Astrocyte (in vitro differentiated cells and primary cell): ENCODE results near the gene CEP41. TPM values are rescaled to one million over a fixed set of nuclear protein-coding genes. Genes with fewer than 3 reads are reported as not detected.

ENCODE experiments used
- DNase-seq: peaks from one replicate; pipeline ENCODE4 v3.0.0-alpha.2; 2010; ENCODE audit warnings: low read depth
- FAIRE-seq: peaks from 2 replicates; lab custom pipeline; 2011; peaks lifted over from hg19 to GRCh38; lab: Jason Lieb, UNC
- H2AFZ ChIP-seq: 2 replicates; pipeline ENCODE4 v1.6.0; 2012; ENCODE audit warnings: low read depth, low read length, inconsistent platforms
- H3K27ac ChIP-seq: 2 replicates; pipeline ENCODE4 v1.5.1; 2011; ENCODE audit warnings: low read depth, low read length, inconsistent platforms
- H3K27me3 ChIP-seq: 2 replicates; pipeline ENCODE4 v1.6.0; 2011; ENCODE audit warnings: low read length, inconsistent platforms; ENCODE audit not compliant: insufficient read depth
- H3K36me3 ChIP-seq: 2 replicates; pipeline ENCODE4 v1.5.1; 2011; ENCODE audit warnings: low read length, inconsistent platforms; ENCODE audit not compliant: insufficient read depth
- H3K4me1 ChIP-seq: 2 replicates; pipeline ENCODE4 v1.5.1; 2011; ENCODE audit warnings: low read length, inconsistent platforms; ENCODE audit not compliant: insufficient read depth
- H3K4me2 ChIP-seq: 2 replicates; pipeline ENCODE4 v1.6.0; 2012; ENCODE audit warnings: low read length, inconsistent platforms
- H3K4me3 ChIP-seq: 2 replicates; pipeline ENCODE4 v1.5.1; 2011; ENCODE audit warnings: low read depth, mild to moderate bottlenecking, low read length, inconsistent platforms; ENCODE audit not compliant: insufficient read depth
- H3K79me2 ChIP-seq: 2 replicates; pipeline ENCODE4 v1.6.0; 2012; ENCODE audit warnings: mild to moderate bottlenecking, low read length, inconsistent platforms; ENCODE audit not compliant: insufficient read depth
- H3K9ac ChIP-seq: 2 replicates; pipeline ENCODE4 v1.6.0; 2012; ENCODE audit warnings: mild to moderate bottlenecking, low read length, inconsistent platforms
- H3K9me3 ChIP-seq: 2 replicates; pipeline ENCODE4 v1.5.1; 2012; ENCODE audit warnings: low read depth, mild to moderate bottlenecking, low read length, inconsistent platforms; ENCODE audit not compliant: insufficient read depth
- H4K20me1 ChIP-seq: 2 replicates; pipeline ENCODE4 v1.6.0; 2012; ENCODE audit warnings: low read length, inconsistent platforms; ENCODE audit not compliant: insufficient read depth
- H3K27ac Mint-ChIP-seq: one replicate; pipeline ENCODE4 v1.8.0; 2021; ENCODE audit warnings: mild to moderate bottlenecking, mixed read lengths; ENCODE audit not compliant: unreplicated experiment
- H3K27me3 Mint-ChIP-seq: one replicate; pipeline ENCODE4 v1.8.0; 2021; ENCODE audit warnings: low read depth, mixed read lengths; ENCODE audit not compliant: unreplicated experiment
- H3K36me3 Mint-ChIP-seq: one replicate; pipeline ENCODE4 v1.8.0; 2021; ENCODE audit warnings: low read depth, mixed read lengths; ENCODE audit not compliant: unreplicated experiment
- H3K4me1 Mint-ChIP-seq: one replicate; pipeline ENCODE4 v1.8.0; 2021; ENCODE audit warnings: low read depth, mixed read lengths; ENCODE audit not compliant: unreplicated experiment
- H3K4me3 Mint-ChIP-seq: one replicate; pipeline ENCODE4 v1.8.0; 2021; ENCODE audit warnings: mild to moderate bottlenecking, moderate library complexity, mixed read lengths; ENCODE audit not compliant: unreplicated experiment
- H3K9me3 Mint-ChIP-seq: one replicate; pipeline ENCODE4 v1.8.0; 2021; ENCODE audit warnings: mild to moderate bottlenecking, mixed read lengths; ENCODE audit not compliant: unreplicated experiment
- EZH2 ChIP-seq: IDR thresholded peaks from 2 replicates; pipeline ENCODE4 v1.6.1; 2012; ENCODE audit warnings: mild to moderate bottlenecking, low read length, inconsistent platforms; ENCODE audit not compliant: insufficient read depth
- total RNA-seq: library from RNA; stranded (reverse); gene quantifications from 2 replicates; pipeline ENCODE4 v1.2.1, GENCODE V29; 2021
- TF ChIP-seq, protein P1 (sequence below): IDR thresholded peaks from 2 replicates; pipeline ENCODE4 v1.5.1; 2011; ENCODE audit warnings: low read depth, mild to moderate bottlenecking, inconsistent platforms, low read length, moderate library complexity; ENCODE audit not compliant: insufficient read depth

CEP41 gene
- total RNA-seq, 1 donor from 2014 or later, result 16.4 TPM

DNA sequence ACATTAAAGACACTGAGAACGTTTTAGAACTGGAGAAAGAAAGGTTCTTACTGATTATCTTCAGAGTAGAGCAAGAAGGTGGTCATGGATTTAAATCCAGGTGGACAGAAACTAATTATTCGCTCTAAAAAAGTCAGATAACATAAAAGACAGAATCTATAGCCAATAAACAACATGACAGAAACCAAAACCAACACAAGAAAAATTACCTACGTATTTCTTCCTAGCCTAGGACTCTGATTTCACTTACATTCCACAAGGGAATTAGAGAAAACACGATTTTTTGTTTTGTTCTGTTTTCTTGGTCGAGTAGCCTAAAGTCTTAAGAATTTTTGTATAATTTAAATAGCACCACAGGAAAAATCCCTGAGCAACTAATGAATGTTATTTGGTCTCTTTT, 45.4 kb downstream of the CEP41 start:
- Histone ChIP-seq H3K9me3 (no peaks in the 10 kb centered on the region), H4K20me1 (no peaks in the 10 kb centered on the region), H3K36me3 (no peaks in the 10 kb centered on the region), H2AFZ (no peak overlapping the region), H3K4me3 (no peak overlapping the region), H3K79me2 (no peaks in the 10 kb centered on the region), H3K27me3 (no peaks in the 10 kb centered on the region), H3K27ac (no peak overlapping the region), H3K9ac (no peak overlapping the region), H3K4me1 (peaks cover 8% of the 10 kb centered on the region), H3K4me2 (no peak overlapping the region)
- DNase-seq (no peak), FAIRE-seq (no peak)
- Mint-ChIP-seq H3K36me3 (peaks cover 5% of the 10 kb centered on the region), H3K4me3 (no peak overlapping the region), H3K27me3 (no peaks in the 10 kb centered on the region), H3K9me3 (no peaks in the 10 kb centered on the region), H3K27ac (no peak overlapping the region), H3K4me1 (peaks cover 6% of the 10 kb centered on the region)
- TF ChIP-seq, protein P1, sequence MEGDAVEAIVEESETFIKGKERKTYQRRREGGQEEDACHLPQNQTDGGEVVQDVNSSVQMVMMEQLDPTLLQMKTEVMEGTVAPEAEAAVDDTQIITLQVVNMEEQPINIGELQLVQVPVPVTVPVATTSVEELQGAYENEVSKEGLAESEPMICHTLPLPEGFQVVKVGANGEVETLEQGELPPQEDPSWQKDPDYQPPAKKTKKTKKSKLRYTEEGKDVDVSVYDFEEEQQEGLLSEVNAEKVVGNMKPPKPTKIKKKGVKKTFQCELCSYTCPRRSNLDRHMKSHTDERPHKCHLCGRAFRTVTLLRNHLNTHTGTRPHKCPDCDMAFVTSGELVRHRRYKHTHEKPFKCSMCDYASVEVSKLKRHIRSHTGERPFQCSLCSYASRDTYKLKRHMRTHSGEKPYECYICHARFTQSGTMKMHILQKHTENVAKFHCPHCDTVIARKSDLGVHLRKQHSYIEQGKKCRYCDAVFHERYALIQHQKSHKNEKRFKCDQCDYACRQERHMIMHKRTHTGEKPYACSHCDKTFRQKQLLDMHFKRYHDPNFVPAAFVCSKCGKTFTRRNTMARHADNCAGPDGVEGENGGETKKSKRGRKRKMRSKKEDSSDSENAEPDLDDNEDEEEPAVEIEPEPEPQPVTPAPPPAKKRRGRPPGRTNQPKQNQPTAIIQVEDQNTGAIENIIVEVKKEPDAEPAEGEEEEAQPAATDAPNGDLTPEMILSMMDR, result no peak

DNA sequence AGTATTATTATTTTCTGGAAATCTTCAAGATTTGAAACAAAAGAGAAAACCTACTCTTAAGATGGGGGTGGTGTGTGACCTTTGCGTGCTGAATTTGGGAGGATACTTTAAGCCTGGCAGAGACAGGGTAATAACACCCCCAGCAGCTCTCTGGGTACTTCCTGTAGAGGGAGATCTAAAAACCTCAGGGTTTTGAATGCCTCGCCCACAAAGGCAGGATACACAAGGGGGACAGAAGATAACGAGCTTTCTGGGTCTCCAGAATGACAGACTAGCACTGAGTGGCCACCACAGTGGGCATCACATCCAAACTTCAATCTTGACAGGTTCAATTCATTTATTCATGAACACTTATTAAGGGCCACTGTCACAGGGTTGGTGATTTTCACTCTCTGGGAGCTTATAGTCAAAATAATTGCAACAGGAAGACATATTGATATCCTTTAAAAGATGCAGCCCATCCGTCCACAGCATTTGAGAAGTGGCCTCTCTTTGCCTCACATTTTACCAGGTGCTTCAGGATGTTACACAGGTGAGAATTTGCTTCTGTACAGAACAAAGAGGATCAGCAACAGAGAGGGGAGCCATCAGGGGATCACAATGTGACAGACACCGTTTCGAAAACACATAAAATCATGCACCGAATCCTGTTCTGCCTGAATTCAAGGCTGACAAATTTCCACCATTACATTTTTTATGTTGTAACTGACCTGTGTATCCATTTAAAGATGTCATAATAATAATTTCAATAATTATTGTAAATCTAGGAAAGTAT, 46.2 kb downstream of the CEP41 start:
- Histone ChIP-seq H3K27ac (no peak overlapping the region), H4K20me1 (no peaks in the 10 kb centered on the region), H3K4me1 (peaks cover 8% of the 10 kb centered on the region), H2AFZ (no peak overlapping the region), H3K27me3 (no peaks in the 10 kb centered on the region), H3K9me3 (no peaks in the 10 kb centered on the region), H3K9ac (no peak overlapping the region), H3K36me3 (no peaks in the 10 kb centered on the region), H3K4me2 (no peak overlapping the region), H3K4me3 (no peak overlapping the region), H3K79me2 (no peaks in the 10 kb centered on the region)
- DNase-seq (no peak), FAIRE-seq (no peak)
- Mint-ChIP-seq H3K4me3 (no peak overlapping the region), H3K27me3 (no peaks in the 10 kb centered on the region), H3K36me3 (peaks cover 5% of the 10 kb centered on the region), H3K27ac (no peak overlapping the region), H3K4me1 (peaks cover 6% of the 10 kb centered on the region), H3K9me3 (no peaks in the 10 kb centered on the region)
- no peak for TF ChIP-seq EZH2
- TF ChIP-seq, protein P1, result no peak

DNA sequence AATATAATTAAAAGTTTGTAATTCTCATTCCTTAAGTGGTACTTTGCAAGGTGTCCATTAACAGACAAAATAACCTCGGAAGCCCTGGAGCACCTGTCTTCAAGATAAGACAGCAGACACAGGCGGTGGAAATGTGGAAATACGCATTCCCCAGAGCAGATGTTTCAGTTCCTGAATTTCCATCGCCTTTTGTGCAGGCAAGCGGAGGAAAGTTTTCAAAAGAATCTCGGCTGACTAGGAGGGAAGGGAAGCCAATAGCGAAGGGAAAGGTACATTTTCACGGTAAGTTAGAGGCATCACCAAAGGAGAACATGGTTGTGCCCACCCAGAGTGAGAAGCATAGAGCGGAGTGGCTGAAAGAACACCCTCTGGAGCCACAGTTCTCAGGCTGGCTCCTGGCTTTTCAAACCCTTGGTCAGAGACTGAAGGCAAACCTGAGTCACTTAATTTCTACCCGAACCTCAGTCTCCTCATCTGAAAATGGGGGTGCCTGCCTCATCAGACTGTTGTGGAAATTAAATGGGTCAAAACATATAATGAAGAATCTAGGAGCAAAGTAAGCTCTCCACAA, 46.9 kb downstream of the CEP41 start:
- TF ChIP-seq, protein P1, result no peak
- TF ChIP-seq EZH2, result no peak
- Histone ChIP-seq H2AFZ (no peak overlapping the region), H3K4me2 (no peak overlapping the region), H4K20me1 (no peaks in the 10 kb centered on the region), H3K4me1 (peaks cover 8% of the 10 kb centered on the region), H3K27ac (no peak overlapping the region), H3K9ac (no peak overlapping the region), H3K36me3 (no peaks in the 10 kb centered on the region), H3K4me3 (no peak overlapping the region), H3K27me3 (no peaks in the 10 kb centered on the region), H3K79me2 (no peaks in the 10 kb centered on the region), H3K9me3 (no peaks in the 10 kb centered on the region)
- H3K27me3 Mint-ChIP-seq, result no peaks in the 10 kb centered on the region
- no peaks in the 10 kb centered on the region for H3K9me3 Mint-ChIP-seq
- no peak for DNase-seq
- H3K4me1 Mint-ChIP-seq, result peaks cover 6% of the 10 kb centered on the region
- H3K4me3 Mint-ChIP-seq, result no peak overlapping the region
- H3K27ac Mint-ChIP-seq, result peak overlapping the region; percentile 30
- no peak for FAIRE-seq
- H3K36me3 Mint-ChIP-seq, result peaks cover 5% of the 10 kb centered on the region
